ENCODE measurements around the gene AGRN. TPM values are rescaled to one million over a fixed set of nuclear protein-coding genes. Genes with fewer than 3 reads are reported as not detected.

AGRN gene
- total RNA-seq, 1 donor from 2014 or later = 34.1 TPM

GRCh38 chr1:1033731-1034438 is 14.0 kb downstream of the AGRN start:
- Histone ChIP-seq H3K36me3 (no peaks in the 10 kb centered on the region), H3K79me2 (ENCODE audit: low read depth) (peaks cover 8% of the 10 kb centered on the region), H3K4me3 (peak overlapping the region; percentile 58), H3K9ac (no peak overlapping the region), H3K4me2 (peak overlapping the region; percentile 87), H3F3A (ENCODE audit: low read depth) (peaks cover 25% of the 10 kb centered on the region), H3K27me3 (peaks cover 25% of the 10 kb centered on the region), H3K9me3 (ENCODE audit: low read depth) (no peaks in the 10 kb centered on the region), H3K27ac (no peak overlapping the region), H3K4me1 (peaks cover 16% of the 10 kb centered on the region), H2AFZ (replicated peaks) (no peak overlapping the region), H4K20me1 (ENCODE audit: low read depth) (peaks cover 71% of the 10 kb centered on the region)
- peak; percentile 77 for DNase-seq (ENCODE audit: low spot score)
- H3K9me3 Mint-ChIP-seq = peaks cover 2% of the 10 kb centered on the region
- no peak overlapping the region for H3K27ac Mint-ChIP-seq
- H3K36me3 Mint-ChIP-seq = peaks cover 3% of the 10 kb centered on the region
- peak overlapping the region; percentile 69 for H3K4me3 Mint-ChIP-seq
- peaks cover 13% of the 10 kb centered on the region for H3K27me3 Mint-ChIP-seq (ENCODE audit: insufficient read depth, low read depth)
- TF ChIP-seq CTCF (IDR thresholded peaks at IDR 0.05) (no peak), EZH2 (IDR thresholded peaks at IDR 0.05) (peak; percentile 53)
- H3K4me1 Mint-ChIP-seq = peaks cover 11% of the 10 kb centered on the region

GRCh38 chr1:1034439-1034781 is 14.5 kb downstream of the AGRN start:
- Histone ChIP-seq H3F3A (ENCODE audit: low read depth) (peaks cover 25% of the 10 kb centered on the region), H3K36me3 (no peaks in the 10 kb centered on the region), H2AFZ (replicated peaks) (no peak overlapping the region), H3K4me2 (peak overlapping the region; percentile 87), H3K27ac (no peak overlapping the region), H3K9ac (no peak overlapping the region), H4K20me1 (ENCODE audit: low read depth) (peaks cover 76% of the 10 kb centered on the region), H3K4me3 (peak overlapping the region; percentile 58), H3K4me1 (peaks cover 19% of the 10 kb centered on the region), H3K9me3 (ENCODE audit: low read depth) (no peaks in the 10 kb centered on the region), H3K79me2 (ENCODE audit: low read depth) (peaks cover 8% of the 10 kb centered on the region), H3K27me3 (peaks cover 30% of the 10 kb centered on the region)
- H3K36me3 Mint-ChIP-seq = peaks cover 3% of the 10 kb centered on the region
- peak; percentile 64 for DNase-seq (ENCODE audit: low spot score)
- H3K27ac Mint-ChIP-seq = no peak overlapping the region
- peaks cover 11% of the 10 kb centered on the region for H3K4me1 Mint-ChIP-seq
- peaks cover 15% of the 10 kb centered on the region for H3K27me3 Mint-ChIP-seq (ENCODE audit: insufficient read depth, low read depth)
- H3K9me3 Mint-ChIP-seq = peaks cover 2% of the 10 kb centered on the region
- TF ChIP-seq EZH2phosphoT487 (IDR thresholded peaks at IDR 0.05) = no peak
- peak; percentile 34 for TF ChIP-seq EZH2 (IDR thresholded peaks at IDR 0.05)
- TF ChIP-seq CTCF (IDR thresholded peaks at IDR 0.05) = no peak
- H3K4me3 Mint-ChIP-seq = peak overlapping the region; percentile 76

GRCh38 chr1:1035291-1035943 is 15.5 kb downstream of the AGRN start:
- Histone ChIP-seq H3K9me3 (ENCODE audit: low read depth) (no peaks in the 10 kb centered on the region), H3K4me3 (no peak overlapping the region), H4K20me1 (ENCODE audit: low read depth) (peaks cover 86% of the 10 kb centered on the region), H3K4me2 (no peak overlapping the region), H3K9ac (no peak overlapping the region), H3F3A (ENCODE audit: low read depth) (peaks cover 32% of the 10 kb centered on the region), H3K79me2 (ENCODE audit: low read depth) (peaks cover 8% of the 10 kb centered on the region), H3K36me3 (no peaks in the 10 kb centered on the region), H3K4me1 (peaks cover 29% of the 10 kb centered on the region), H3K27ac (no peak overlapping the region), H3K27me3 (peaks cover 40% of the 10 kb centered on the region), H2AFZ (replicated peaks) (no peak overlapping the region)
- peaks cover 22% of the 10 kb centered on the region for H3K27me3 Mint-ChIP-seq (ENCODE audit: insufficient read depth, low read depth)
- no peak overlapping the region for H3K27ac Mint-ChIP-seq
- H3K36me3 Mint-ChIP-seq = peaks cover 3% of the 10 kb centered on the region
- no peak for DNase-seq (ENCODE audit: low spot score)
- TF ChIP-seq CTCF (IDR thresholded peaks at IDR 0.05) = peak; percentile 8
- TF ChIP-seq EZH2phosphoT487 (IDR thresholded peaks at IDR 0.05) = no peak
- H3K9me3 Mint-ChIP-seq = peaks cover 2% of the 10 kb centered on the region
- peak overlapping the region; percentile 33 for H3K4me3 Mint-ChIP-seq
- H3K4me1 Mint-ChIP-seq = peaks cover 16% of the 10 kb centered on the region
